NCI-H2081 treated with DMSO at 0.1 percent for 48 hours (cell line): ENCODE results near the gene TICAM1.
"Not testable (repeated sequence)": the region's sequence is repeated elsewhere in the genome, so short reads cannot be mapped to it uniquely, and the experiment has no call there.

Source experiments
- DNase-seq: peaks from one replicate; lab custom pipeline; 2025; lab: John Stamatoyannopoulos, UW

The TICAM1 gene

DNA sequence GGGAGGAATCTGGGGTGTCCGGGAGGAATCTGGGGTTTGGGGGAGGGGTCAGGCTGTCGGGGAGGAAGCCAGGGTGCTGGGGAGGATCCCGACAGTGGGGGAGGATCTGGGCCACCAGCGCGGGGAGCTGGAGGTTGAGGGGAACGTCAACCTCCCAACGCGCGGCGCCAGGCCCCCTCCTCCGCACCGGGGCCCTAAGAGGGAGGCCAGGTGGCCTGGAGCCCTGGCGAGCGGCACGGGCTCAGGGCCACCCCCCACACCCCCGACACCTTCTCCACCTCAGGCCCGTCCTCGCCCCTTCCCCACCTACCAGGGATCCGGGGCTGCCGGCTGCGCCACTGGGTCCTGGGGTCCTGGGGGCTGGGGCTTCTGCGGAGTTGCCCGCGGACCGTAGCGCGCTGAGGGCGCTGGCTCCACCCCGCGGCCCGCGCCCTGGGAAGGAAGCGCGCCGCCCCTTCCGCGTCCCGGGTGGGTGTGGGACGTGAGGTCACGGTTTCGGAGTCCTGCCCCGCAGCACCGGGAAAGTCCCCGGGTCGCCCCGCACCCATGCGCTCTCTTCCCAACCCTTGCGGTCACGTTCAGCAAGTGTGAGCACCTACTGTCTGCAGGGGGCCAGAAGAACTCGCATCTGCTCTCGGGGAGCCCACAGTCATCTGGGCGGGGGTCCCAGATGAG, at the start of gene TICAM1:
TICAM1 (minus strand) TSS at position 409 of the 675 bp plus-strand sequence. CDS start 13,335 bp downstream, outside the sequence.
- DNase-seq: no peak

GRCh38 chr19:4879041-4879440, 47.5 kb upstream of the TICAM1 start:
- DNase-seq: no peak

GRCh38 chr19:4878491-4878968, 47.0 kb upstream of the TICAM1 start:
- DNase-seq: no peak

DNA sequence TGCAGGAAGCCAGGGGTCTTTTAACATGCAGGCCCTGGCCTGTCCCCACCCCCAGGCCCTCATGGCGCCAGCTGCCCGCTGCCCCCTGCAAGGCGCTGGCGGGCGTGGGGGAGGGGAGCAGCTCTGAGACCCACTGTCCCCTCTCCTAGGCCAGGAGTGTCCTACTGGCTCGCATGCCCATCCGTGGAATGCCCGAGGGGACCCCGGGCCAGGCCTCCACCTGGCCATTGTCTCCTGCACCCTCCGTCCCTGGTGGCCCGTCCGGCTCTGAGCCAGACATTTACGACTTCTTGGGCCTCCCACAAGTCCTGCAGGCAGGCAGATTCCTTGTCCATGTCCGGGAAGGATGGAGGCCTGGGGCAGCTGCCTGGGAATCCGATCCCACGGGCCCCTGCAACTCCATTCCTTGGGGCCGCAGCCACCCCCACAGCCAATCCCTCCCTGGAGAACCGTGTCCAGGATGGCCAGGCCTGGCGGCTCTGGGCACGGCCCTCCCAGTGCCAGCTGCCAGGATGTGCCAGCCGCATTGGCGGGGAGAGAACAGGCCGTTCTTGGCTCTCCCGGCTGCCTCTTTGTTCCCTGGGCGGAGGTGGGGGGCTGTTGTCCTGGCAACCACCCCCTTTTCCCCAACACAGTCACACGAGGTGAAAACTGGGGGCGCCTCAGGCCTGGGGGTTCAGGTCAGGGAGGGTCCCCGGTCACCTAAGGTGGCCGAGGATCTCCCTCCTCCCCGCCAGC, 46.4 kb upstream of the TICAM1 start:
- DNase-seq: no peak

DNA sequence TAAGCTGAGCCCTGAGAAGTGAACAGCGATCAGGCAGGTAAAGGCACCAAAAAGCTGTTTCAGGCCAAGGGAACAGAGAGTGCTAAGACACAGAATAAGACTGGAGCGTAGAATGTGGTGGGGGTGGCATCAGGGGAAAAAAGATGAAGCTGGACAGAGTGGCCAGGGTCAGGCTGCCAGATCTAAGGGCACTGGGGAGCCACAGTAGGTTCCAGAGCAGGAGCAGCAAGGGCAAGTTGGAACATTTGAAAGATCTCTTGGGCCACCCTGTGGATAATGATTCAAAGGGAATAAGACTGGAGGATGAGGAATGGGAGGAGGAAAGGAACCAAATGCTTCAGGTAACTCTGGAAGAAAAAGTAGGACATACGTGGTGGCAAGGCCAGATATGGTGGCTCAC, 42.4 kb upstream of the TICAM1 start:
- no peak for DNase-seq

DNA sequence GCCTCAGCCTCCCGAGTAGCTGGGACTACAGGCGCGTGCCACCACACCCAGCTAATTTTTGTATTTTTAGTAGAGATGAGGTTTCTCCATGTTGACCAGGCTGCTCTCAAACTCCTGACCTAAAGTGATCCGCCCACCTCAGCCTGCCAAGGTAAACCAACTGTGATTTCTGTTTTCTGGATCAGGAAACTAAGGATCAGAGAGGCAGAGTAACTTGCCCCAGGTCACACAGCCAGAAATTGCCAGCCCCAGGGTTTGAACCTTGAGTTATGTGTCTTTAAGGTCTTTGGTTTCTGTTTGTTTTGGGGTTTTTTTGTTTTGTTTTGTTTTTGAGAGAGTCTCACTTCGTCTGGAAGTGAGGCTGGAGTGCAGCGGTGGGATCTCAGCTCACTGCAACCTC, 40.2 kb upstream of the TICAM1 start:
- no peak for DNase-seq

DNA sequence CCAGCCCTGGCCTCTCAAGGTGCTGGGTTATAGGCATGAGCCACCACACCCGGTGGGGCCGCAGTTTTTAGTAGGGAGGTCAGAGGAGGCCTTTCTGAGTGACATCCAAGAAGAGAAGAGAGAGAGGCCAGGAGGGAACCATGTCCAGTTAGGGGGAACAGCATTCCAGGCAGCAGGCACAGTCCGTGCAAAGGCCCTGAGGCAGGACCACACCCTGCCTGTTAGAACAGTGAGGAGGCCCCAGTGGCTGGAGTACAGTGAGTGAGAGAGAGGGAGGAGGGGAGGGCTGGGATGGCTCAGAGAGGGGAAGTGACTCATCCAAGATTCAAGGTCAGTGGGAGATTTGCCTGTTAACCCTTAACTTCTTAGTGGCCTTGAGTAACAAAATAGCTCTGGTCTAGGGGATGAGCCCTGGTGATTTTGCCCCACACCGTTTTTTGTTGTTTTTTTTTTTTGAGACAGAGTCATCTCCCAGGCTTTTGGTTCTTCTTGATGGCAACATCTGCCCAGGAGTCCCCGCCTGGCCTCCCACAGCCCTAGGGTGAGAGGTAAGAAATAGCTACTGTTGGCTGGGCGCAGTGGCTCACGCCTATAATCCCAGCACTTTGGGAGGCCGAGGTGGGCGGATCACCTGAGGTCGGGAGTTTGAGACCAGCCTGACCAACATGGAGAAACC, 38.7 kb upstream of the TICAM1 start:
- no peak for DNase-seq

DNA sequence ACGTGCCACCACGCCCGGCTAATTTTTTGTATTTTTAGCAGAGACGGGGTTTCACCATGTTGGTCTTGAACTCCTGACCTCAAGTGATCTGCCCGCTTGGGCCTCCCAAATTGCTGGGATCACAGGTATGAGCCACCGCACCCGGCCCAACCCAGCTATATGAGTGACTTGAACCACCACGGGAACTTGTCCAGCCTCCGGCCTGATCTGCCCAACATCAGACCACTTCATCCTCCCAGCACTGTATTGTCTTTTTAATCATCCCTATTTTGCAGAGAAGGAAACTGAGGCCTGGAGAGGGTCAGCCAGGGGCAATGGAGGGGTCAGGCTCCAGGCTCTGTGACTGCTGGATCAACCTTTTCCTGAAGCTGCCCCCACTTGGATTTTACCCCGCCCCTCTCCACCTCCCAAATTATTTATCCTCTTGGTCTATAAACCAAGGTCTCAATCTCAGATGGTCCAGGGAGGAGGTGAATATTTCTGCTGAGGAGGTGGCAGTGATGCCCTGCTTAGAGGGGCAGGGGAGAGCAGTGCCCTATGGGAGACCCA, 36.8 kb upstream of the TICAM1 start:
- DNase-seq: no peak

GRCh38 chr19:4867534-4868285, 36.2 kb upstream of the TICAM1 start, which contains the start of gene PLIN3:
TSS of gene PLIN3 (minus strand) at chr19:4867667. CDS start at chr19:4861394, 6,273 bp downstream.
- DNase-seq: no peak

GRCh38 chr19:4866595-4867424, 35.3 kb upstream of the TICAM1 start:
- DNase-seq: no peak

DNA sequence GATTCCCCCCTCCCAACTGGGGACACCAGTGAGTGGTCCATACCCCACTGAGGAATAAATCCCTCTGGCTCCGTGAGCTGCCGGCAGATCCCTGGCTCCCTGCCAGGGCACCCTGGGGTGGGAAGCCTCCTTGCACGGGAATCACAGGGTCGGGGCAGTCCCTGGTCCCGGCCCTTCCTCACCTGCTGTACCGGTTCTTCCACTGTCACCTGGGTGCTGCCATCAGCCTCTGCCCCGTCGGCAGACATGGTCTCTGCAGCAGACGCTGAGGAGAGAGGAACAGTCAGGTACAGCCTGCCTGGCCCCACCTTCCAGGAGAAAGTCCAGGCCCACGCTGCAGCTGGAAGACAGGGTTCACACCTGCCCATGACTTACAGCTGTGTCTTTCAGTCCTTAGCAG, 29.6 kb upstream of the TICAM1 start:
- DNase-seq: no peak

DNA sequence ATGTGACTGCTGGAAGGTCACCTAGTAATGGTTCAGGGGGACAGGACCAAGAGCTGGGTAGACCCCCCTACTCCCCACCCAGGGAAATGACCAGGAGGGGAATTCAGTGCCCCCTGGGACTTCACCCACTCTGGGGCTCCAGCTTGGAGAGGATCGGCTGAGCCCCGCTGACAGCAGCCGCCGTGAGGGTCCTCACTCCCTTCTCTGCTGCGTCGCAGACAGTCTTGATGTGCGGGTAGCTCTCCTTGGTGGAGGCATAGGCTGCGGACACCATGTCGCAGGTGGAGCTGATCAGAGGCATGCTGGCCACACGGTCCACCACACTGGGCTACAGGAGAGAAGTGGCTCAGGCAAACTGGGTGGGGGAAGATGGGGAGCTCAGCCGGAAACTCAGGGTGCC, 28.2 kb upstream of the TICAM1 start:
- DNase-seq: no peak

DNA sequence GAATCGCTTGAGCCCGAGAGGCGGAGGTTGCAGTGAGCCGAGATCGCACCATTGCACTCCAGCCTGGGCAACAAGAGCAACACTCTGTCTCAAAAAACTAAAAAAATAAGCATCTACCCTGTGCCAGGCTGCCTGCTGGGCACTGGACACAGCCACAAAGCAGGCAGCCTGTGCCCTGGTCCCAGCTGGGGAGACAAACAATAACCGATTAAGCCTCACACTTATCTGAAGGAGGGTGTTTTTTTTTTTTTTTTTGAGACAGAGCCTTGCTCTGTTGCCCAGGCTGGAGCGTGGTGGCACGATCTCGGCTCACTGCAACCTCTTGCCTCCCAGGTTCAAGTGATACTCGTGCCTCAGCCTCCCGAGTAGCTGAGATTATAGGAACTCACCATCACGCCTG, 25.0 kb upstream of the TICAM1 start:
- DNase-seq: not testable (repeated sequence)

DNA sequence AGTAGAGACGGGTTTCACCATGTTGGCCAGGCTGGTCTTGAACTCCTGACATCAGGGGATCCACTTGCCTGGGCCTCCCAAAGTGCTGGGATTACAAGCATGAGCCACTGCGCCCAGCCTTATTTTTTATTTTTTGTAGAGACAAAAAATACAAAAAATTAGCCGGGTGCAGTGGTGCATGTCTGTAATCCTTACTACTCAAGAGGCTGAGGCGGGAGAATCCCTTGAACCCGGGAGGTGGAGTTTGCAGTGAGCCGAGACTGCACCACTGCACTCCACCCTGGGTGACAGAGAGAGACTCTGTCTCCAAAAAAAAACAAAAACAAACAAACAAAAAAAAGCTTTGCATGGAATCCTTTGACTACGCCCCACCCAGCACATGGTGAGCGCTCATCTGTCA, 22.0 kb upstream of the TICAM1 start:
- not testable (repeated sequence) for DNase-seq

- DNase-seq: no peak
These were observed 21.0 kb upstream of the TICAM1 start for GRCh38 chr19:4852484-4852883.

GRCh38 chr19:4851551-4852290, 20.2 kb upstream of the TICAM1 start:
- DNase-seq: no peak

- DNase-seq: no peak
These were observed 17.5 kb upstream of the TICAM1 start for GRCh38 chr19:4849019-4849418.

DNA sequence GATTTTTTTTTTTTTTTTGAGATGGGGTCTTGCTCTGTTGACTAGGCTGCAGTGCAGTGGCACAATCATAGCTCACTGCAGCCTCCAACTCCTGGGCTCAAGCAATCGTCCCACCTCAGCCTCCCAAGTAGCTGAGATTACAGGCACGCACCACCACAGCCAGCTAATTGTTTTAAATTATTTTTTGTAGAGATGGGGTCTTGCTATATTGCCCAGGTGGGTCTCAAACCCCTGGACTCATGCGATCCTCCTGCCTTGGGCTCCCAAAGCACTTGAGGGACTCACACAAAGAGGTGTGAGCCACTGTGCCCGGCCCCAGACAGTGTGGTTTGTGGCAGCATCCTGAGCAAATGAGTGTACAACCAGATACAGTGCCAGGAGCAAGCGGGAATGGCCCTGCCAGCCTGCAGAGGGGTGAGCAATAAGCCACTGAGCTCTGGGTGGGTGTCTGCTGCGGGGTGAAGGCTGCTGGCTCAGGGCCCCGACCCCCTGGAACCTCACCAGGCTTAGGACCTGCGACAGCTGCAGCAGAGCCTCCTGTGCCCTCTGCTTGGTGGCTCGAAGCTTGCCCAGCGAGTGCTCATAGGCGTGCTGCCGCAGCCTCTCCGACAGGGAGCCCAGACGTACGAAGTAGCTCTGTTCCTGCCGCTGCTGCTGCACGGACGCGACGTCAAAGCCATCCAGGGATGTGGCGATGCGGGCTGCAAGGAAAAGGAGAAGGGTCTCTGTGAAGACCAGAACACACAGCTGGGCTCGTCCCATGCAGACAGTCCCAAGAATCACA, 15.9 kb upstream of the TICAM1 start:
- DNase-seq: no peak

DNA sequence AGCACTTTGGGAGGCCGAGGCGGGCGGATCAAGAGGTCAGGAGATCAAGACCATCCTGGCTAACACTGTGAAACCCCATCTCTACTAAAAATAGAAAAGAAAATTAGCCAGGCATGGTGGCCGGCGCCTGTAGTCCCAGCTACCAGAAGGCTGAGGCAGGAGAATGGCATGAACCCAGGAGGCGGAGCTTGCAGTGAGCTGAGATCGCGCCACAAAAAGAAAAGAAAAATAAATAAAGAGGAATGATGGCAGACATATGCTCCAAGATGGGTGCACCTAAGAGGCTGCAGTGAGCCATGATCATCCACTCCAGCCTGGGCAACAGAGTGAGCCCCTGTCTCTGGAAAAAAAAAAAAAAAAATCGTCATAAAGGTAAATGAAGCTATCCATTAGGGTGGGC, 14.5 kb upstream of the TICAM1 start:
- DNase-seq: not testable (repeated sequence)
